HG03103 (cell line): ENCODE results near the gene CPNE6.
"Not testable (repeated sequence)": the region's sequence is repeated elsewhere in the genome, so short reads cannot be mapped to it uniquely, and the experiment has no call there.

ENCODE experiments used
- ATAC-seq: cut with Tn5 transposase; IDR thresholded peaks from one replicate; pipeline ENCODE4 v1.9.1; 2021; ENCODE audit warnings: low read depth; ENCODE audit not compliant: unreplicated experiment

CPNE6 gene

DNA sequence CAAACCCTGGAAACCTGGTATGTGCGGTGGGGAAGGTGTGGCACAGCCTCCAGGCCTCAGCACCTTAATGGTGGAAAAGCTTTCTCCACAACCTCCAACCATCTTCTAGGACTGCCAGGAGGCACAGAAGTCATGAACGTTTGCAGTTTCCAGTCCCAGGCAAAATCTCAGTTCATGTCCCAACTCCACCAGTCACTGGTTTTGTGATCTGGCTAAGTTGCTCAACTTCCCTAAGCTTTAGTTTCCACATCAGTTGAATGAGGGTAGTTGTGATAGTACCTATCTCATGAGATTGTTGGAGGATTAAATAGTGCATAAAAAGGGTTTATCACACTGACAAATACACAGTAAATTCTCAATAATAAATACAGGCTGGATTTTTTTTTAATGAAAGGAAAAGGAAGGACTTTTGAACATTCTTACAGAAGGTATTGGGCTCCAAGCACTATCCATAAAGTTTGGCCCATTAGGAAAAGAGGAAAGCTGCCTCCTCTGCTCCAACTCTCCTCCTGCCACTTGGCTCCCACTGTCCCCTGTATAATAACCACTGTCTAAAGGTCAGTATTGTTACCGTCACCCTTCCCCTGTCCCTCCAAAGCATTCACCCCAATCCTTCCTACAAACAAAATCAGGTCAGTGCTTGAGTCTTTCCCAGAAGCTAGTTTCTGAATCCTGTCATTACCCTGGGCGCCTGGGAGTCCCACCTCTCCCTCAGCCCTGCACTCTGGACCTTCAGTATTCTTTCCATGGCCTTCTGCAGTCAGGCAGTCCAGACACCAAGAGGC is 29.0 kb downstream of the CPNE6 start:
- no peak for ATAC-seq

DNA sequence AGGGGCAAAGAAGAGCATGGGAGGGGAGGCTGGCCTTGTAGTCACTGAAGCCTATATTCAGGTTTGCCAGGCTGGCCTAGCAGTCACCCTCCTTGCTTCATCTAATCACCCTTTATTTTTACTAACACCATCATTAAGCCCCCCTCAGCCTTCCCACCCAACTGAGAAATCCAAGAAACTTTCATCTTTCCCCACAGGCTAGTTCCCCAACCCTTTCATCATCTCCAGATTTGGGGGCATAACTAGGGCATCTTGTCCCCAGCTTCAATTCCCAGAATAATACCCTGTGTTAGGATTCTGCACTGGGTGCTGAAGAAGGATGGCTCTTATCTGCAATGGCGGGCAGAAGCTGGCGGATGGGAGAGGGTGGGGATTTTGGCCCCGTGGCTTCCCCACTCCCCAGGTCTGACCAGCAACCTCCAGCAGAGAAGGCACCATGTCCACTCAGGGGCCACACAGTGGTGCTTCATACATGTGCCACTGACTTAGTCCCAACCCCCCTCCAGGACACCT is 29.7 kb downstream of the CPNE6 start:
- ATAC-seq, result no peak

DNA sequence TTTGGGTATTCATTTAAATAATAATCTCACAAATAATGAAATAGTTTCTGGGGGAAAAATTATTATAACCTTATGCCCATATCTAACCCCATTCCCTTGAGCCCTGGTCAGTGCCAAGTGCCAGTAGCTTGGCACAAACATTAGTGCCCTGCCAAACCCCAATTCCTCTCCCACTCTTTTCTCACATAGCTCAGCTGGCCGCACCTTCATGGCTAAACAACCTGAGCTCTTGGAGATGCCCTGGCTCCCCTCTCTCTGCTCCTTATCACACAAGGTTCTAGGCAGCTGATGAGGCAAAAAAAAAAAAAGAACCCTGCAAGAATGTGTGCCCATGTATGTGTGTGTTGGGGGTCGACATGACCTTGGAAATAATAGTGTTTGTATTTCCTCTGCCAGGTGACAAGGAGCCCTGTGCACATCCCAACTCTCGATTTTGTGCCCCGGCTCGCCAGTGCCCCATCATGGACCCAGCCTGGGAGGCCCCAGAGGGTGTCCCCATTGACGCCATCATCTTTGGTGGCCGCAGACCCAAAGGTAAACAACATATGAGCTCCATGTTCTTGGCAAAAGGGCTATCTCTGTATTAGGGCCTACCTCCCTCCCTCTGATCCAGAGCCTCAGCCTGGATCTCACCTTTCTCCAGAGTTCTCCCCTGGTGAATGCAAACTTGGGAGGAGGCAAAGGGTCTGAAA is 31.1 kb downstream of the CPNE6 start:
- ATAC-seq, result no peak

DNA sequence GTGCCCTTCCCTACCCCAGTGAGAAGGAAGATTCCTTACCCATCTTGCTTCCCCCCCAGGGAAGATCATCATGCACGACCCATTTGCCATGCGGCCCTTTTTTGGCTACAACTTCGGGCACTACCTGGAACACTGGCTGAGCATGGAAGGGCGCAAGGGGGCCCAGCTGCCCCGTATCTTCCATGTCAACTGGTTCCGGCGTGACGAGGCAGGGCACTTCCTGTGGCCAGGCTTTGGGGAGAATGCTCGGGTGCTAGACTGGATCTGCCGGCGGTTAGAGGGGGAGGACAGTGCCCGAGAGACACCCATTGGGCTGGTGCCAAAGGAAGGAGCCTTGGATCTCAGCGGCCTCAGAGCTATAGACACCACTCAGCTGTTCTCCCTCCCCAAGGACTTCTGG is 32.1 kb downstream of the CPNE6 start:
- ATAC-seq, result no peak

DNA sequence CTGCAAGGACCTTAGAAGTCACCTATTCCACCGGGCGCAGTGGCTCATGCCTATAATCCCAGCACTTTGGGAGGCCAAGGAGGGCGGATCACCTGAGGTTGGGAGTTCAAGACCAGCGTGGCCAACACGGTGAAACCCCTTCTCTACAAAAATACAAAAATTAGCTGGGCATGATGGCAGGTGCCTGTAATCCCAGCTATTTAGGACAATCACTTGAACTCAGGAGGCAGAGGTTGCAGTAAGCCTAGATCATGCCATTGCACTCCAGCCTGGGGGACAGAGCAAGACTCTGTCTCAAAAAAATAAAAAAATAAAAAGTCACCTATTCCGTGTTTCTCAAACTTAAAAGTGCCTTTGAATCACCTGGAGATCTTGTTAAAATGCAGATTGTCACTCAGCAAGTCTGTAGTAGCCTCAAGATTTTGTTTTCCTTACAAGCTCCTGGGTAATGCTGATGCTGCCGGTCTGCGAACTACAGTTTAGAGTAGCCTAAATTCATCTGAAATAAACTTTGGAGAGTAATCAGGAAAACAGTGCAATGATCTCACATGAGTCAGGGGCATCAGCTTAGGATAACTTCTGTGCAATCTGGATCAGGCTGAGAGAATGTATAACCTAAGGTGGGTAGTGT is 34.4 kb downstream of the CPNE6 start:
- ATAC-seq, result not testable (repeated sequence)

DNA sequence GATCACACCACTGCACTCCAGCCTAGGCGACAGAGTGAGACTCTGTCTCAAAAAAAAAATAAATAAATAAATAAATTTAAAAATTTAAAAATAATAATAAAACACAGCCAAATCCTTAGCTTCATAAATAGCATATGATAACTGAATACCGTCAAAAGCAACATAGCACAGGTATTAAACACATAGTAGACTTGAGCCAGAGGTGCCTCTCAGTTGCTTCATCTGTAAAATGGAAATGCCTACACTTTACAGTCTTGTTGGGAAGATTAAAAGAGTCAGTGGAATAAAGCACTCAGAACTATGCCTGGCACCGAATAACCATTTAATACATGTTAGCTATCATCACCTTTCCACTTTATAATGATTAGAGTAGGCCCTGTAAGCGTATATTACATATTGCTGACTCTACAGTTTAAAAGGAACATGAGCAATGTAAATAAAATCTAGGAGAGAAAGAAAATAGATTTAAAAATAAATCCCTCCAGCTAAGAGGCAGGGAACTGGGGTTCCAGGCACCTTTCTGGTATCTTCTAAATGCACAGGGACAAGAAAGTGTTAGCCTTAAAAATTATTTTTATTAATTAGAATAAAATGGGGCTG is 35.4 kb downstream of the CPNE6 start:
- no peak for ATAC-seq

DNA sequence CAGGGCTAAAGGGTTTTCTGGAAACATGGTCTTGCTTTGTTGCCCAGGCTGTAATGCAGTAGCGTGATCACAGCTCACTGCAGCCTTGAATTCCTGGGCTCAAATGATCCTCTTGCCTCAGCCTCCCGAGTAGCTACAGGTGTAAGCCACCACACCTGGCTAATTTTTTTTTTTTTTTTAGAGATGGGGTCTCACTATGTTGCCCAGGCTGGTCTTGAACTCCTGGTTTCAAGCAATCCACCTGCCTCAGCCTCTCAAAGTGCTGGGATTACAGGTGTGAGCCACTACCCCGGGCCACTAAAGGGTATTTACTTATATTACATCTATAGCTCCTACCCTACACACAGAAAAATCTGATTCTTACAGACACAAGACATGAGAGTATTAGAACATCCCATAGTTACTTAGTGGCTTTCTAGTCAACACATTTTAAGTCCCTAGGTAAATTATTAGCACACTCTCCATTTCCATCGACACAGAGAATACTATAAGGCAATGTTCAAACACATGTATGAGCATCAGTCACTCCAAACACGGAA is 37.0 kb downstream of the CPNE6 start:
- peak; percentile 9 for ATAC-seq

DNA sequence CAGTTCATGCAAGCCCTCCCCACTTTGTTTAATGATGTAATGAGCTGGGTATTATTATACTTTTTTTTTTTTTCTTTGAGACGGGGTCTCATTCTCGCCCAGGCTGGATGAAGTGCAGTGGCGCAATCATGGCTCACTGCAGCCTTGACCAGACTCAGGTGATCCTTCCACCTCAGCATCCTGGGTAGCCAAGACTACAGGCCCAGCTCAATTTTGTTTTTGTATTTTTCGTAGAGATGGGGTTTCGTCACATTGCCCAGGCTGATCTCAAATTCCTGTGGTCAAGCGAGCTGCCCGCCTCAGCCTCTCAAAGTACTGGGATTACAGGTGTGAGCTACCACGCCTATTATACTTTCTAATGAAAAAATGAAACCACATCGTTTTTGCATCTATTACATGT is 38.7 kb downstream of the CPNE6 start:
- ATAC-seq, result no peak

DNA sequence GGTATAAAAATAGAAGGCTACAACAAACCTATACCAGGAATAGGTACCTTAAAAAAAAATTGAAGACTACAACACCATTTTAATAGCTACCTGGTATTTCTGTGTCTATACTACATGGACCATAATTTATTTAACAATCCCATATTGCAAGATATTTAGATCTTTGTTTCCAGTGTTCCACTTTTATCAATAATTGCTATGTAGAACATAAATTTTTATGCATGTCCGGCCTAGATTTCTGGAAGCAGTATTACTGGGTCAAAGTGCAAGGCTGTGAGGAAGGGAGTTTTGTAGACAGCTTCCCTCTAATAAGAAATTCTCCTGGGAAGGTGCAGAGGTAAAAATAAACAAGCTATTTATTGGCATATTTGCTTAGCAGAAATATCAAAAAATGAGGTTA is 39.2 kb downstream of the CPNE6 start:
- no peak for ATAC-seq

DNA sequence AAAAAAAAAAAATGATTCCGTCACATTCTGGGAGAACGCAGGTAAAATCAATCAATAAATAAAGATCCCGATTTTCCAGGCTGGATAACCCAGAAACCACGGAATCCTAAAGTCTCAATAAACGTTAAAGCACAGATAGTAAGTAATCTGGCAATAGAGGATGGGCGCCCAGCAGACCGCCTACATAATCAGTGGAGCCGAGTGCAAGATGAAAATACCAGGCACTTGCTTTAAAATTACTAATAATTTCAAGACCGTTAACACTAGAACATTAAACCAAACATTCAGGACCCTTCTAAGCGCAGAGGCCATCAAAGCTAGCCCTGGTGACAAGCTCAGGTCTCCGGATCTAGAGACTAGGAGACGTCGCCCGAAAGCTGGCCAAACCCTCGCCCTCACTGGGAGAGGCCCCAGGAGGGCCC is 42.0 kb downstream of the CPNE6 start:
- no peak for ATAC-seq

DNA sequence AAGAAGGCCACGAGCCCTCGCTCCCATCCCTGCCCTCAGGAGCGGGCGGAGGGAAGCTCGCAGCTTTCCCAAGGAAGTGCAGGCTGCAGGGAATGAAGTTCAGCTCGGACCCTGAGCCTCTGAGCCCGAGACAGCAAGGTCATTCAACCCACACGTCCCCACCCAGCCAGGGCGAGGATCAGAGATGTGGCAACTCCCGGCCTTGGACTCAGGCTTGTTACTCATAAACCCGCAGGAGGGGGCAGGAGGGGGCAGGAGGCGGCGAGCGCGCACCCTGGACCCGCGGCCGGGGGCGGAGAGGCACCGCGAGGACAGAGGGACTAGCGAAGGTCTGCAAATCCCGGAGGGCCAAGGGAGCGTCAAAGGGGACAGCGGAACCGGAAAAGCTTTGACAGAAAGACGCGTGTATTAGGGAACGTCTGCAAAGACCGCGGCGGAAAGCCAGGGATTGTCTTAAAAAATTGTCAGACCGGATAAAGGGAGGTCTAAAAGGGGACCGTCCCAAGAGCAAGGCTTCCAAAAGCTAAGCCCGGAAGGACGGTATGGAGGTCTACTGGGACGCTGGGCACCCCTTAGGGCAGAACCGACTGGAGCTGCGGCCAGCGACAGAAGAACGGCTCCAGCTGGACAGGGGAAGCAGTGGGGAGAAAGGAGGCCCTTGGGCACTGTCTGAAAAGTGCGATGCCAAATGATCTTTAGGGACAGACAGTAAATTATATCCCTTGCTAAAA is 42.6 kb downstream of the CPNE6 start:
- peak; percentile 22 for ATAC-seq

DNA sequence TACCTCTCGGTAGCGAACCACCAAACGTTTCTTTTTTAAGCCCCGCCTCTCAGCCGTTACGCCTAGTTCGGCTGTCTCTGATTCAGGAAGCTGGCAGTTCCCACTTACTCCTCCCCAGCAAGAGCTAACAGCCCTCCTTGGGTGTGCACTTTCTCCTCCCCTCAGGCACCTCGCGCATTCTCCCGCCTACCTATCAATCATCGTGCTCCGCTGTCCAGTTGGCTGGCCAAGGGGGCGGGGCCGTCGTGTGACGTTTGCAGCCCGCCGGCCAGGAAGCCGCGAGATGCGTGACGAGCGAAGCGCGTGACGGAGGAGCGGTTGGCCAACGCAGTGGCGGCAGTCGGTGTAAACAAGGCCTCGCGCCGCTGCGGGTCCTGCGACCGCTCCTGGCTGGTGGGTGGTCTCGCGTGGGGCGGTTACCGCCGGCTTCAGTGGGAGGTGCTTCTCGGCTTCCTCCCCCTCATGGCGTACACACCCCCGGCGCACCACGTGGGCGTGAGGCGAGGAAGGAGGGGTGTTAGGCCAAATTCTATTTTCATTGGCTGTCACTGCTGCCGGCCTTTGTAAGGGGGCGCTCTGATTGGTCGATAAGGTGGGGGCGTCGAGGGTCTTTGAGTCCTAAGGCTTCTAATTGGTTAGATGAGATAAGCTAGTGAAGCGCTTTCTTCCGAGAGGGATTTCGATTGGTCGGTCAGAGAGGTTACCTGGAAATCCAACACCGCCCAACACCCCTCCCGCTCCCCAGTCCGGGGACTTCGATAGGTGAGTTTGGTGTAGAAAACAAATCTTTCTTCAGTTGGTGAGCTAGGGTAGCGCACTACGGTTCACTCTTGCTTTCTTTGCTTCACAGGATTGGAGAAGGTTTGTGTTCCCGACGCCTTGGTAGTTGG is 43.4 kb downstream of the CPNE6 start, which contains the start of the genes DCAF11 and NRL:
TSS of gene DCAF11 (plus strand) at position 246 of the 890 bp plus-strand sequence. CDS start 818 bp downstream, outside the sequence.
TSS of gene NRL (minus strand) at position 418 of the 890 bp plus-strand sequence. CDS start 32,101 bp downstream, outside the sequence.
- ATAC-seq, result peak; percentile 72

DNA sequence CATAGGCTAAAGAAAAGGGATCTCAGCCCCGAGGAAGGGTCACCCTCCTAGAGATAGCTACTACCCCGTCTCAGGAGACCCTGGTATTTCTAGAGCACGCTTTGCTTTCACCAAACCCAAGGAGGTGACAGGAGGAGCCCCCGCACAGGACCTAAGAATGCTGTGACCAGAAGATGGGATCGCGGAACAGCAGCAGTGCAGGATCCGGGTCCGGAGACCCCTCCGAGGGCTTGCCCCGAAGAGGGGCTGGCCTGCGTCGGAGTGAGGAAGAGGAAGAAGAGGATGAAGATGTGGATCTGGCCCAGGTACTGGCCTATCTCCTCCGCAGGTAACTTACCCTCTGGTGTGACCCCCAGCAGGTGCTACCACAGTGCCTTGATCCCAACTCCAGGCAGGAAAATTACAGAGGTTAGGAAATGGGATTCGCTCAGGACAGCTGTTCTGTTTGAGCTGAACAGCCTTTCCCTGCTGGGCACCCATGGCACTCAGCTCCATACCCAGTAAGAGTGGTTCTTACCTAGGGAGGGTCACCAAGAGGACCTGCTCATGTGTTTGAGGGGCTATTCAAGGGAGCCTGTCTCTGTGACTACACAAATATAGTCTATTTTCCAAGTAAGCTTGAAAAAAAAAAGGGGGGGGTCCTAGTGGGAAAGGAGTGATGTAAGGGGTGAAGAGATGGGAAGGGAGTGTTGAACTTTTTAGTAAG is 44.2 kb downstream of the CPNE6 start:
- no peak for ATAC-seq

DNA sequence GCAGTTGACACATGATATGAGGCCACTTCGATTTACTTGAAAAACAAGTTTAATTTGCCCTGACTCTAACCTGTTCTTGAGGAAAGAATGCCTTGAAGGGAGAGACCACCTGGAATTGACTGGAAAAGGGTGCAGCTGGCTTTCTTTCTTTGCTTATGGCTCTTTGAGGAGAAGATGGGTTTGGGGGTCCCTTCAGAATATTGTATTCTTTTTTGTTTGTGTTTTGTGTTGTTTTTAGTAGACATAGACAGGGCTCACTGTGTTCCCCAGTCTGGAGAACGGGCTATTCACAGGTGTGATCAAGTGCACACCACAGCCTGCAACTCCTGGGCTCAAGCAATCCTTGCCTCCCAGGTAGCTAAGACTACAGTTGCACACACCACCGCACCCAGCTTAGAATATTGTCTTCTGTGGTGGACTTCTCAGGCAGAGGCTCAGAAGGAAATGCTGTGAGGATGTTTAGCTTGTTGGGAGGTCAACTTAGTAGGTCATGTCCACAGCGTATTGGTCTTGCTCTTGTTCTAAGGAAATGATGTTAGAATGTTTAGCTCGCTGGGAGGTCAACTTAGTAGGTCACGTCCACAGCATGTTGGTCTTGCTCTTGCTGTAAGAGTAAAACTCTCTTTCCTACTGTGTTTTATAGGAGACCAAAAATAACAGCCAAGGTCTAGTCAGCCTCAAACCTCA is 44.9 kb downstream of the CPNE6 start:
- ATAC-seq, result no peak

DNA sequence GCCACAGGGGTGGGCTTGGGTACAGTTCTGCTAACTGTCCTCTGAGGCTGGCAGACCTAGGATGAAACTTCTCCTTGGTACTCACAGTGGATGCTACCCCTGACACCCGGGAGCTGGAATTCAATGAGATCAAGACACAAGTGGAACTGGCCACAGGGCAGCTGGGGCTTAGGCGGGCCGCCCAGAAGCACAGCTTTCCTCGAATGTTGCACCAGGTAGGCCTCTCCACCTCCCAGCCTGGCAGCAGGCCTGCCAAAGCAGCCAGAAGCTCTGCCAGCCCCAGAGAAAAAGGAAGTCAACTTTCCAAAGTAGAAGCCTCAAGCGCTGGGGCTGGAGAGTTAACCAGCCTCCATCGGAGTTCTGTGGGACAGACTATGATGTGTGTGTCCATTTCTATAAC is 45.8 kb downstream of the CPNE6 start:
- ATAC-seq, result no peak

DNA sequence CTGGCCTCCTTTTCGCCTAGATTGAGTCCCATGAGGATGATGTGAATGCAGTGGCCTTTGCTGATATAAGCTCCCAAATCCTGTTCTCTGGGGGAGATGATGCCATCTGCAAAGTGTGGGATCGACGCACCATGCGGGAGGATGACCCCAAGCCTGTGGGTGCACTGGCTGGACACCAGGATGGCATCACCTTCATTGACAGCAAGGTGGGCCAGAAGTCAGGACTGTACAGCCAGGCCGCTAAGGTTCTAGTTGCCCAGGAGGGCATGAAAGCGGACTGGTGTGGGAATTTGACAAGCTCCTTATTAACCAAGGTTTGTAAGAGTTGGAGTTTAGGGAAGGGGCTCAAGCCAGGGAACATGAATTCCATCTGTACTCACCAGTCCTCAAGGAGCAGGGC is 48.3 kb downstream of the CPNE6 start:
- no peak for ATAC-seq

DNA sequence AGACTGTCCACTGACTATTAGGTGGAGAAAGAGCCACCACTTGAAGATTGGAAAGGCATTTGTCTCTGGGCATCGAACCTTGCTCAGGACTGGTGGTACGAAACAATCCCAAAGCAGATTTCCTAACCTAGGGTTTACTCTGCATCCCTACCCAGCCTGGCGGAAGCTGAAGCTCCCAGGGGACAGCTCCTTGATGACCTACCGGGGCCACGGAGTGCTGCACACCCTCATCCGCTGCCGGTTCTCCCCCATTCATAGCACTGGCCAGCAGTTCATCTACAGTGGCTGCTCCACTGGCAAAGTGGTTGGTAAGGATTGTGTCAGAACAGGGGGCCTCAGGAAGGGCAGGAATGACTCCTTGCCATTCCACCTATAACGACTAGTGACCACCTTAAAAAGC is 49.8 kb downstream of the CPNE6 start:
- no peak for ATAC-seq

DNA sequence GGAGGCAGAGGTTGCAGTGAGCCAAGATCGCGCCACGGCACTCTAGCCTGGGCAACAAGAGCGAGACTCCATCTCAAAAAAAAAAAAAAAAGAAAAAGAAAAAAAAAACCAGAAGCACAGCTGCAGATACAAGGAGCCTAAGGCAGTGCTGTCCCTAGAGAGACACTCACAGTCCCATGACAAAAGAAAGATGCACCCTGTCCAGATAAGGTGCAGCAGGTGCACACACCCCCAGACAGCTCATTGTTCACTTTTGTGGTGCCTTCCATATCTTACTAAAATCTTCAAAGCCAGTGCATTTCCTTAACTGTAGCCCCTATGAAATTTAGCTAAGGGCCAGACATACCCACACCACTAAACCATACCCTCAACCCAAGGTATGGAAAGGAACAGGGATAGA is 51.1 kb downstream of the CPNE6 start:
- ATAC-seq, result no peak
